Prostate gland (tissue), 2 donors: ENCODE measurements around the gene CDYL. TPM values are rescaled to one million over a fixed set of nuclear protein-coding genes. Genes with fewer than 3 reads are reported as not detected.

Source experiments
- DNase-seq: peaks from one replicate; pipeline ENCODE4 v3.0.0-alpha.2; 2019; ENCODE audit warnings: low spot score
- H3K27ac ChIP-seq, 2 donors: fragments of 200-600 bp; sonication (generic); 2 replicates each; pipeline ENCODE4 v1.5.1; 2017 to 2019
- H3K27me3 ChIP-seq: fragments of 200-600 bp; sonication (generic); replicated peaks from 2 replicates; pipeline ENCODE4 v1.5.1; 2019; ENCODE audit not compliant: insufficient read depth
- H3K36me3 ChIP-seq, 2 donors: fragments of 200-600 bp; sonication (generic); 1 replicate in 1 of 2; 2 replicates in 1 of 2; pipeline versions ENCODE4 v1.5.1 to v1.8.1; 2017 to 2019
- H3K4me1 ChIP-seq: fragments of 200-600 bp; sonication (generic); replicated peaks from 2 replicates; pipeline ENCODE4 v1.5.1; 2019
- H3K4me3 ChIP-seq, 2 donors: fragments of 200-600 bp; sonication (generic); 2 replicates each; pipeline ENCODE4 v1.5.1; 2017 to 2019
- H3K9me3 ChIP-seq: fragments of 200-600 bp; sonication (generic); 2 replicates; pipeline ENCODE4 v1.5.1; 2017
- CTCF ChIP-seq, 4 experiments: fragments of 200-600 bp in 2 of 4; fragments of 450-650 bp in 2 of 4; sonication (generic) in 2 of 4; IDR thresholded peaks; 1 replicate in 3 of 4; 2 replicates in 1 of 4; pipeline ENCODE4 v1.5.1; 2016 to 2019; ENCODE audit warnings: antibody characterized with exemption in 4 of 4, mild to moderate bottlenecking in 2 of 4, moderate library complexity in 2 of 4
- POLR2A ChIP-seq: fragments of 450-650 bp; IDR thresholded peaks from one replicate; pipeline ENCODE4 v1.6.1; 2016; ENCODE audit warnings: antibody characterized with exemption, mild to moderate bottlenecking
- POLR2AphosphoS5 ChIP-seq: sonication (generic); formaldehyde crosslinking; IDR thresholded peaks from one replicate; pipeline ENCODE4 v1.6.1; 2017; ENCODE audit warnings: antibody characterized with exemption
- WGBS: methylation state at CpG from one replicate; pipeline ENCODE4 v1.1.5; 2018; 5-methylcytosine and 5-hydroxymethylcytosine counted together
- intact Hi-C: fragments of 100-400 bp; cut with DNase I; formaldehyde crosslinking; loops from one replicate; pipeline ENCODE4 v1.14.2; 2022
- total RNA-seq, 2 donors: library from RNA; depleted of rRNA; stranded (reverse); fragments of >200 nt; gene quantifications; one replicate each; pipeline ENCODE4 v1.1.0, GENCODE V29; 2016

Gene CDYL
- total RNA-seq, 2 donors from 2014 or later: 28.1 to 54.5 TPM

- Histone ChIP-seq H3K4me1 (no peaks in the 10 kb centered on the region), H3K9me3 (no peaks in the 10 kb centered on the region), H3K27ac (no peak overlapping the region), H3K4me3 (no peak overlapping the region), H3K27me3 (no peaks in the 10 kb centered on the region), H3K36me3 (no peaks in the 10 kb centered on the region)
- no peak for TF ChIP-seq POLR2AphosphoS5
- TF ChIP-seq POLR2A: no peak
- TF ChIP-seq CTCF (IDR thresholded peaks at IDR 0.05): no peak
- DNase-seq: no peak
- WGBS: 43% methylated on average over 9 of the region's 9 CpGs
- intact Hi-C loops: no loop called here
Observed at GRCh38 chr6:4970739-4971395, 194.7 kb downstream of the CDYL start.

GRCh38 chr6:4971851-4972250 is 195.6 kb downstream of the CDYL start:
- intact Hi-C loops: no loop called here
- WGBS: 85% methylated on average over 7 of the region's 7 CpGs
- no peaks in the 10 kb centered on the region for H3K4me1 ChIP-seq
- H3K27me3 ChIP-seq: no peaks in the 10 kb centered on the region
- DNase-seq: no peak
- TF ChIP-seq CTCF (IDR thresholded peaks at IDR 0.05): no peak
- no peak for TF ChIP-seq POLR2A
- TF ChIP-seq POLR2AphosphoS5: no peak
- no peaks in the 10 kb centered on the region for H3K9me3 ChIP-seq
- H3K36me3 ChIP-seq: no peaks in the 10 kb centered on the region
- H3K27ac ChIP-seq: no peak overlapping the region
- no peak overlapping the region for H3K4me3 ChIP-seq

GRCh38 chr6:4972438-4972837 is 196.2 kb downstream of the CDYL start:
- TF ChIP-seq CTCF (IDR thresholded peaks at IDR 0.05): no peak
- TF ChIP-seq POLR2A: no peak
- TF ChIP-seq POLR2AphosphoS5: no peak
- Histone ChIP-seq H3K27me3 (no peaks in the 10 kb centered on the region), H3K4me3 (no peak overlapping the region), H3K27ac (no peak overlapping the region), H3K9me3 (no peaks in the 10 kb centered on the region), H3K36me3 (no peaks in the 10 kb centered on the region), H3K4me1 (no peaks in the 10 kb centered on the region)
- intact Hi-C loops: no loop called here
- WGBS: 86% methylated on average over 10 of the region's 10 CpGs
- no peak for DNase-seq

GRCh38 chr6:4973415-4973814 is 197.2 kb downstream of the CDYL start:
- 91% methylated on average over 13 of the region's 13 CpGs for WGBS
- intact Hi-C loops: no loop called here

More at GRCh38 chr6:4973415-4973814, 197.2 kb downstream of the CDYL start:
- no peaks in the 10 kb centered on the region for H3K36me3 ChIP-seq
- DNase-seq: no peak
- H3K4me3 ChIP-seq: no peak overlapping the region
- H3K27me3 ChIP-seq: no peaks in the 10 kb centered on the region
- no peaks in the 10 kb centered on the region for H3K9me3 ChIP-seq
- H3K4me1 ChIP-seq: no peaks in the 10 kb centered on the region
- TF ChIP-seq CTCF (IDR thresholded peaks at IDR 0.05): no peak
- no peak for TF ChIP-seq POLR2AphosphoS5
- TF ChIP-seq POLR2A: no peak
- no peak overlapping the region for H3K27ac ChIP-seq
